Naive thymus-derived CD4-positive, alpha-beta T cell (primary cell): ENCODE data around the gene MACROD2. TPM values are rescaled to one million over a fixed set of nuclear protein-coding genes. Genes with fewer than 3 reads are reported as not detected.

Source experiments
- ATAC-seq: fragments of 150-1000 bp; cut with Tn5 transposase; 2 replicates; pipeline ENCODE4 v1.10.0; 2021; ENCODE audit warnings: mild to moderate bottlenecking, moderate library complexity
- CTCF ChIA-PET: fragments of 350-600 bp; sonication (Branson Sonifier 250); formaldehyde crosslinking; loops from one replicate; lab custom pipeline; 2021; ENCODE audit warnings: antibody characterized with exemption; lab: Charles Lee
- POLR2A ChIA-PET: fragments of 350-600 bp; sonication (Branson Sonifier 250); formaldehyde crosslinking; loops from one replicate; lab custom pipeline; 2021; ENCODE audit warnings: antibody characterized with exemption, inconsistent platforms; lab: Charles Lee
- DNase-seq, 9 donors: peaks; one replicate each; pipeline versions ENCODE4 v3.0.0 to v3.0.0-alpha.2; 2020 to 2022; ENCODE audit warnings: mixed read lengths in 1 of 9
- H3K27ac ChIP-seq: one replicate; pipeline ENCODE4 v1.7.0; 2013; ENCODE audit warnings: mild to moderate bottlenecking, low read depth, low read length, moderate library complexity
- H3K27me3 ChIP-seq, 2 donors: one replicate each; pipeline ENCODE4 v1.7.0; 2013; ENCODE audit warnings: low read length in 2 of 2, mild to moderate bottlenecking in 2 of 2, moderate library complexity in 2 of 2; ENCODE audit not compliant: control insufficient read depth in 2 of 2, insufficient read depth in 2 of 2
- H3K36me3 ChIP-seq, 3 experiments: 1 replicate in 2 of 3; 2 replicates in 1 of 3; pipeline ENCODE4 v1.7.0; 2013; ENCODE audit warnings: low read length in 3 of 3, mild to moderate bottlenecking in 3 of 3, moderate library complexity in 1 of 3; ENCODE audit not compliant: insufficient read depth in 3 of 3, control insufficient read depth in 2 of 3
- H3K4me1 ChIP-seq, 2 donors: one replicate each; pipeline ENCODE4 v1.7.0; 2013; ENCODE audit warnings: low read length in 2 of 2, mild to moderate bottlenecking in 2 of 2, moderate library complexity in 1 of 2; ENCODE audit not compliant: control insufficient read depth in 2 of 2, insufficient read depth in 2 of 2
- H3K4me3 ChIP-seq: 2 replicates; pipeline ENCODE4 v1.7.0; 2013; ENCODE audit warnings: mild to moderate bottlenecking, low read length
- H3K9me3 ChIP-seq, 3 experiments: 1 replicate in 2 of 3; 2 replicates in 1 of 3; pipeline ENCODE4 v1.7.0; 2013; ENCODE audit warnings: low read length in 3 of 3; ENCODE audit not compliant: control insufficient read depth in 2 of 3
- H3K27ac Mint-ChIP-seq, 9 donors: one replicate each; pipeline ENCODE4 v1.8.0; 2020 to 2022; ENCODE audit warnings: mixed read lengths in 9 of 9, mild to moderate bottlenecking in 8 of 9, moderate library complexity in 5 of 9, inconsistent platforms in 2 of 9
- H3K27me3 Mint-ChIP-seq, 5 donors: one replicate each; pipeline ENCODE4 v1.8.0; 2021 to 2022; ENCODE audit warnings: mixed read lengths in 5 of 5, mild to moderate bottlenecking in 1 of 5
- H3K36me3 Mint-ChIP-seq, 5 donors: one replicate each; pipeline ENCODE4 v1.8.0; 2020 to 2022; ENCODE audit warnings: mixed read lengths in 5 of 5, mild to moderate bottlenecking in 3 of 5, inconsistent platforms in 1 of 5
- H3K4me1 Mint-ChIP-seq, 7 donors: one replicate each; pipeline ENCODE4 v1.8.0; 2020 to 2022; ENCODE audit warnings: mixed read lengths in 7 of 7, mild to moderate bottlenecking in 3 of 7, inconsistent platforms in 1 of 7
- H3K4me3 Mint-ChIP-seq, 10 donors: one replicate each; pipeline ENCODE4 v1.8.0; 2020 to 2022; ENCODE audit warnings: mild to moderate bottlenecking in 10 of 10, mixed read lengths in 10 of 10, moderate library complexity in 6 of 10, inconsistent platforms in 2 of 10
- H3K9me3 Mint-ChIP-seq, 11 donors: one replicate each; pipeline ENCODE4 v1.8.0; 2020 to 2022; ENCODE audit warnings: mixed read lengths in 11 of 11, mild to moderate bottlenecking in 4 of 11, inconsistent platforms in 1 of 11, moderate library complexity in 1 of 11
- intact Hi-C, 2 donors: fragments of 100-400 bp; cut with micrococcal nuclease; formaldehyde crosslinking; loops; one replicate each; pipeline ENCODE4 v1.15.1; 2023
- polyA plus RNA-seq, 2 donors: library from polyadenylated mRNA; unstranded; fragments of 300-500 nt; fragmentation: Illumina TruSeq; gene quantifications; one replicate each; pipeline ENCODE4 v1.2.3, GENCODE V29; 2021
- total RNA-seq, 6 experiments: library from RNA in 5 of 6; stranded (reverse) in 5 of 6; gene quantifications; 1 replicate in 5 of 6; 2 replicates in 1 of 6; pipeline ENCODE4 v1.2.3 and lab custom pipeline; 2021 to 2026

The MACROD2 gene
- total and polyA plus RNA-seq, 7 experiments from 2014 or later = 0.27 to 0.86 (median 0.34) TPM; not detected in 4

DNA sequence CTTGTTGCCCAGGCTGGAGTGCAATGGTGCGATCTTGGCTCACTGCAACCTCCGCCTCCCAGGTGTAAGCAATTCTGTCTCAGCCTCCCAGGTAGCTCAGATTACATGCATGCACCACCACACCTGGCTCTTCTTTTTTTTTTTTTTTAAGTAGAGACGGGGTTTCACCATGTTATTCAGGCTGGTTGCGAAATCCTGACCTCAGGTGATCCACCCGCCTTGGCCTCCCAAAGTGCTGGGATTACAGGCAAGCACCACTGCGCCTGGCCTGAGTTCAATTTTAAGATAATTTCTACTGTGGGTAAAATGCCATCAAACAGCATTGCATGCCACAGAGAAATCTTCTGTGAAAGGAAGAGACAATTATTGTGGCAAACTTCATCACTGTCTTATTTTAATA lies 1944.8 kb downstream of the MACROD2 start:
- Histone ChIP-seq H3K27ac (no peak overlapping the region), H3K27me3 (no peaks in the 10 kb centered on the region), H3K9me3 (no peaks in the 10 kb centered on the region), H3K4me3 (no peak overlapping the region), H3K36me3 (no peaks in the 10 kb centered on the region), H3K4me1 (no peaks in the 10 kb centered on the region)
- peaks cover 0 to 13% (median 2%) of the 10 kb centered on the region in 11 donors for H3K9me3 Mint-ChIP-seq
- H3K4me3 Mint-ChIP-seq = no peak overlapping the region
- intact Hi-C loops = no loop called here
- ChIA-PET POLR2A (no interaction called here), CTCF (no interaction called here)
- DNase-seq (no peak), ATAC-seq (no peak)
- no peaks in the 10 kb centered on the region for H3K4me1 Mint-ChIP-seq
- no peak overlapping the region for H3K27ac Mint-ChIP-seq
- H3K36me3 Mint-ChIP-seq = no peaks in the 10 kb centered on the region
- no peaks in the 10 kb centered on the region for H3K27me3 Mint-ChIP-seq

DNA sequence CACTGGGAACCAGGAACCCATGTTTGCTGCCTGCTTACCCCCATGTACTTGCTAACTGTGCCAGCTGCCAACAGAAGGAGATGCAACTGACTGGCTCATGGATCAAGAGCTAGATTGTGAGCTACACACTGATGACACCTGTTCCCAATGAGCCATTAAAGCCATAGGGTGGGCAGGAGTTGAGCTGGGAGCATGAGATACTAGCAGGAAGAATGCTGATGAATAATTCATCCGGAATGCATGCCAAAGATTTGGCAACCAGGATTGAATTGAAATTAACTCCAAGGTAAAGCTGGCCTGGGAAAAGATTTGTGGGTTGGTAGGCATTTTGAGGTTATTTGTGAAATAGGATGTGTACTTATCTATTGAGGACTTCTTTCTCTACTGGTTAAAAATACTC lies 1946.8 kb downstream of the MACROD2 start:
- intact Hi-C loops = no loop called here
- CTCF ChIA-PET = no interaction called here
- Histone ChIP-seq H3K4me3 (no peak overlapping the region), H3K9me3 (no peaks in the 10 kb centered on the region), H3K27ac (no peak overlapping the region), H3K36me3 (no peaks in the 10 kb centered on the region), H3K4me1 (no peaks in the 10 kb centered on the region), H3K27me3 (no peaks in the 10 kb centered on the region)
- no peak for DNase-seq
- POLR2A ChIA-PET = no interaction called here
- Mint-ChIP-seq H3K36me3 (no peaks in the 10 kb centered on the region), H3K27ac (no peak overlapping the region), H3K9me3 (peaks cover 0 to 8% (median 0%) of the 10 kb centered on the region in 11 donors), H3K4me3 (no peak overlapping the region), H3K27me3 (no peaks in the 10 kb centered on the region), H3K4me1 (no peaks in the 10 kb centered on the region)
- ATAC-seq = no peak

DNA sequence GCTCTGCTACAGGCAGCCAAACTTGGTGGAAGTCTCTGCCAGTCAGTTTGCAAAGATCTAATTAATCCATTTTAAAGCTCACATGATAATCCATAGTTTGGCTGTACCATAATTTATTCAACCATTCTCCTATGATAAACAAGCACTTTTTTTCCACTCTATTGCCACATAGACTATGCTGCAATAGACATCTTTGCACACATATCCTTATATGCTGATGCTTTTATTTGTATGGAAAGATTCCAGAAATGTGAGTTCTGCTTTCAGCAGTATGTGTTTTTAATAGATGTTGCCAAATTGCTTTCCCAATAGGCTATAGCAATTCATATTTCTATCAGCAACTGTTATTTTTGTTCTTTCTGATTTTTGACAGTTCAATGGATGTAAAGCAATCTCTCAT lies 1950.0 kb downstream of the MACROD2 start:
- no peak for DNase-seq
- ATAC-seq = no peak
- intact Hi-C loops = no loop called here
- H3K36me3 Mint-ChIP-seq = no peaks in the 10 kb centered on the region
- Histone ChIP-seq H3K36me3 (no peaks in the 10 kb centered on the region), H3K4me1 (no peaks in the 10 kb centered on the region), H3K27ac (no peak overlapping the region), H3K4me3 (no peak overlapping the region), H3K9me3 (no peaks in the 10 kb centered on the region), H3K27me3 (no peaks in the 10 kb centered on the region)
- no peak overlapping the region for H3K27ac Mint-ChIP-seq
- H3K27me3 Mint-ChIP-seq = no peaks in the 10 kb centered on the region
- no peak overlapping the region for H3K4me3 Mint-ChIP-seq
- H3K4me1 Mint-ChIP-seq = no peaks in the 10 kb centered on the region
- ChIA-PET POLR2A (no interaction called here), CTCF (interaction anchor here (1.0 kb wide), 1 partner anchor 77 kb away, joined by 4 read pairs; no protein-coding TSS in a partner anchor)
- peaks cover 0 to 3% (median 0%) of the 10 kb centered on the region in 11 donors for H3K9me3 Mint-ChIP-seq

DNA sequence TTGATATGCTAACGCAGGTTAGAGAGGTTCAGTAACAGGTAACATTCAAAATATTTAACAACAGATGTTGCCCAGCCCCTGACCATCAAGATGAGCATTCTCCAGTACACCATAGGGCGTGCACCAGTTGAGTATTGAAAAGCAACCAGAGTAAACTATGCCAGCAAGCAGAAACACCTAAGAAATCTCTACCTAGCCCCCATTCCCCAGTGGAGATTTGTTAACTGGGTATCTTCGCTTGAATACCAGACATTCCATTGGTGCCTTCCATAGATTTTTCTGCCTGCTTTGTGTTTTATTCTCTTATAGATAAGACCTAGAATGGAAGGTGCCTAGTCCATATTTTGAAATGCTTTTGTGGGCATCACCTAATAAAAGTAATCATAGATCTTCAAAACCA lies 1954.1 kb downstream of the MACROD2 start:
- Mint-ChIP-seq H3K4me1 (no peaks in the 10 kb centered on the region), H3K27ac (no peak overlapping the region), H3K9me3 (peaks cover 0 to 11% (median 0%) of the 10 kb centered on the region in 11 donors), H3K4me3 (no peak overlapping the region), H3K27me3 (no peaks in the 10 kb centered on the region), H3K36me3 (no peaks in the 10 kb centered on the region)
- Histone ChIP-seq H3K27me3 (no peaks in the 10 kb centered on the region), H3K4me1 (no peaks in the 10 kb centered on the region), H3K4me3 (no peak overlapping the region), H3K9me3 (no peaks in the 10 kb centered on the region), H3K36me3 (no peaks in the 10 kb centered on the region), H3K27ac (no peak overlapping the region)
- no peak for DNase-seq
- POLR2A ChIA-PET = no interaction called here
- intact Hi-C loops = no loop called here
- CTCF ChIA-PET = no interaction called here
- no peak for ATAC-seq

DNA sequence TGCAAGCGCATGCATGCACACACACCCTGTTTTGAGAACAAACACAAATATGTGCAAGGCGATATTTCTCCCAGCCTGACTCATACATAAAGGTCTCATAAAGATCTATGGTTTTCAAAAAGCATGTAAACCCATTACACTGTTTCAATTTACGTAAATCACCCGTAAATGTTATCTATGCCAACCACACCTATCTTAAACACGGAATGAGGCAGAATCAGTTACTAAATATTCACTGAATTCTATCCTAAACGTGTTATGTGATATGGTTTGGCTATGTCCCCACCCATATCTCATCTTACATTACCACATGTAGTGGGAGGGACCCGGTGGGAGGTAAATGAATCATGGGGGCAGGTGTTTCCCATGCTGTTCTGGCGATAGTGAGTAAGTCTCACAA lies 1956.3 kb downstream of the MACROD2 start:
- CTCF ChIA-PET = no interaction called here
- intact Hi-C loops = no loop called here

DNA sequence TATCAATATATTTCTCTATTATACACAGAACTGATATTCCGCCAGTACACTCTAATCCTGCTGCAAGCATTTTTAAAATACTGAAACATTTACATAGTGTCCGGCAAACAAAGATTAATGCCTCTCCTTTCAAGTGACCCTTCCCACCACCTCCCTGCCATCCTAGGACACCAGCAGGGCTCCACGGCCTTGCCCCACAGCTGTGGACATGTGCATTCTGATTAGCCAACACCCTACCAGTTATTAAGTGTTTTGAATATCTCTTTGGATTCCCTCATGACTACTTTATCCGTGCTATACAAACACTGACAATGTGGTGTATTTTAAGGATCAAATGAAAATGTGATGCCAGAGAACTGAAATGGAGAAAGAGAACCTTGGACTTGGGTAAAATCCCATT lies 1962.8 kb downstream of the MACROD2 start:
- H3K36me3 Mint-ChIP-seq = no peaks in the 10 kb centered on the region
- Histone ChIP-seq H3K27ac (no peak overlapping the region), H3K9me3 (no peaks in the 10 kb centered on the region), H3K4me3 (no peak overlapping the region), H3K27me3 (no peaks in the 10 kb centered on the region), H3K4me1 (no peaks in the 10 kb centered on the region), H3K36me3 (no peaks in the 10 kb centered on the region)
- ChIA-PET CTCF (no interaction called here), POLR2A (no interaction called here)
- no peak for ATAC-seq
- no peak overlapping the region for H3K27ac Mint-ChIP-seq
- no peaks in the 10 kb centered on the region for H3K27me3 Mint-ChIP-seq
- no peaks in the 10 kb centered on the region for H3K4me1 Mint-ChIP-seq
- no peak for DNase-seq
- intact Hi-C loops = no loop called here
- H3K9me3 Mint-ChIP-seq = peaks cover 0 to 8% (median 0%) of the 10 kb centered on the region in 11 donors
- no peak overlapping the region for H3K4me3 Mint-ChIP-seq

More for the DNA sequence above, 1956.3 kb downstream of the MACROD2 start:
- Histone ChIP-seq H3K9me3 (no peaks in the 10 kb centered on the region), H3K36me3 (no peaks in the 10 kb centered on the region), H3K27me3 (no peaks in the 10 kb centered on the region), H3K27ac (no peak overlapping the region), H3K4me1 (no peaks in the 10 kb centered on the region), H3K4me3 (no peak overlapping the region)
- no peaks in the 10 kb centered on the region for H3K27me3 Mint-ChIP-seq
- H3K9me3 Mint-ChIP-seq = peaks cover 0 to 15% (median 3%) of the 10 kb centered on the region in 11 donors
- no peak overlapping the region for H3K4me3 Mint-ChIP-seq
- POLR2A ChIA-PET = no interaction called here
- H3K36me3 Mint-ChIP-seq = no peaks in the 10 kb centered on the region
- no peak overlapping the region for H3K27ac Mint-ChIP-seq
- no peaks in the 10 kb centered on the region for H3K4me1 Mint-ChIP-seq
- no peak for DNase-seq
- no peak for ATAC-seq

DNA sequence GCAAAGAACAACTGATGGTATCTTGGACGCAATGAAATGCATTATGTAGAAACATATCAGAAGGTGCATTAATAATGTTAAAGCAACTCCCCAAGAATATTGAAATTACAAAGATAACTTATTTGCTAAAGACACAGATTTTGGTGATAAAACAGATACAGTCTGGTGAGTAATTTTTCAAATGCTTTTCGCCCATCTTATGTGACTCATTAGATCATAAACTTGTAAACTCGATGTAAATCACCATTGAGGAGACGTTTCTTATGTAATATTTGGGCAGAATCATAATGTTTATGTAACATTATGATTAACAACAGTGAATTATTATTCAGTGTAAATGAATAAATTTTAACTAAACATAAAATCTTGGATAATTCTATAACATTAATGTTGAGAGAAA lies 1969.8 kb downstream of the MACROD2 start:
- intact Hi-C loops = no loop called here

More for the DNA sequence above, 1969.8 kb downstream of the MACROD2 start:
- Histone ChIP-seq H3K9me3 (no peaks in the 10 kb centered on the region), H3K27ac (no peak overlapping the region), H3K4me3 (no peak overlapping the region), H3K4me1 (no peaks in the 10 kb centered on the region), H3K36me3 (no peaks in the 10 kb centered on the region), H3K27me3 (no peaks in the 10 kb centered on the region)
- DNase-seq (no peak), ATAC-seq (no peak)
- CTCF ChIA-PET = no interaction called here
- Mint-ChIP-seq H3K4me1 (no peaks in the 10 kb centered on the region), H3K27me3 (no peaks in the 10 kb centered on the region), H3K9me3 (peaks cover 0 to 9% (median 2%) of the 10 kb centered on the region in 11 donors), H3K27ac (no peak overlapping the region), H3K4me3 (no peak overlapping the region), H3K36me3 (no peaks in the 10 kb centered on the region)
- POLR2A ChIA-PET = no interaction called here
